Ascending aorta (tissue), 2 donors: Measurements from ENCODE around the gene SULT1C3. TPM values are rescaled to one million over a fixed set of nuclear protein-coding genes. Genes with fewer than 3 reads are reported as not detected.

ENCODE experiments used
- DNase-seq, 2 donors: peaks; one replicate each; pipeline ENCODE4 v3.0.0-alpha.2; 2019; ENCODE audit warnings: low spot score in 2 of 2
- H3K27ac ChIP-seq, 2 donors: fragments of 200-600 bp; sonication (generic); one replicate each; pipeline ENCODE4 v1.5.1; 2016 to 2017; ENCODE audit warnings: mild to moderate bottlenecking in 1 of 2
- H3K27me3 ChIP-seq: fragments of 200-600 bp; sonication (generic); one replicate; pipeline ENCODE4 v1.5.1; 2017
- H3K36me3 ChIP-seq, 2 donors: fragments of 200-600 bp; sonication (generic); one replicate each; pipeline ENCODE4 v1.5.1; 2016
- H3K4me1 ChIP-seq, 2 donors: fragments of 200-600 bp; sonication (generic); one replicate each; pipeline ENCODE4 v1.5.1; 2016 to 2017; ENCODE audit warnings: mild to moderate bottlenecking in 1 of 2
- H3K4me3 ChIP-seq, 2 donors: fragments of 200-600 bp; sonication (generic); one replicate each; pipeline ENCODE4 v1.5.1; 2016 to 2017; ENCODE audit warnings: mild to moderate bottlenecking in 1 of 2
- H3K9me3 ChIP-seq, 2 donors: fragments of 200-600 bp; sonication (generic); one replicate each; pipeline ENCODE4 v1.5.1; 2016
- intact Hi-C: fragments of 100-400 bp; cut with DNase I; formaldehyde crosslinking; loops from one replicate; pipeline ENCODE4 v1.15.1; 2023
- total RNA-seq: library from RNA; depleted of rRNA; stranded (reverse); fragments of >200 nt; gene quantifications from one replicate; pipeline ENCODE4 v1.1.0, GENCODE V29; 2016
- TF ChIP-seq, protein P1 (sequence below), 3 experiments: fragments of 200-600 bp in 2 of 3; fragments of 450-650 bp in 1 of 3; sonication (generic) in 2 of 3; IDR thresholded peaks; one replicate each; pipeline ENCODE4 v1.5.1; 2016 to 2019; ENCODE audit warnings: antibody characterized with exemption in 3 of 3, mild to moderate bottlenecking in 1 of 3, moderate library complexity in 1 of 3

The SULT1C3 gene
- total RNA-seq, 1 donor from 2014 or later, result not detected

DNA sequence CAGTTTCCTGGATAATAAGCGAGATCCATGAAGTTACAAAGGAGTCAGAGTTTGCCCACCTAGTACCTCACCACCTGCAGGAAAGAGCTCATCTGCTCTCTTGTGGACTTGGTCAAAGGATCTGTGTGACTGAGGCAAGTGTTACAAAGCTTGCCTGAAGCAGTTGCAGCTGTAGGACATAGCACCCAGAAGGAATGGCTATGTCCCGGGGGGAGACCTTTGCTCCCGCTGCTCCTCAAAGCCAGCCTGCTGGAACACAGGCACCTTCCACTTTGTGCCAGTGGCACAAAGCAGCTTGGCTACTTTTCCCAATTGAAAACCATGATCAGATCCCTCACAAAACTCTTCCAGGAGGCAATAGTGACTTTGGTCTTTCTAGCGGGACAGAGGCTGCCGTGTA is 45.8 kb downstream of the SULT1C3 start:
- no peak overlapping the region for H3K4me3 ChIP-seq
- no peaks in the 10 kb centered on the region for H3K4me1 ChIP-seq
- no peaks in the 10 kb centered on the region for H3K36me3 ChIP-seq
- no peak for DNase-seq
- no peaks in the 10 kb centered on the region for H3K9me3 ChIP-seq
- H3K27ac ChIP-seq, result no peak overlapping the region
- intact Hi-C loops, result no loop called here
- TF ChIP-seq, protein P1, sequence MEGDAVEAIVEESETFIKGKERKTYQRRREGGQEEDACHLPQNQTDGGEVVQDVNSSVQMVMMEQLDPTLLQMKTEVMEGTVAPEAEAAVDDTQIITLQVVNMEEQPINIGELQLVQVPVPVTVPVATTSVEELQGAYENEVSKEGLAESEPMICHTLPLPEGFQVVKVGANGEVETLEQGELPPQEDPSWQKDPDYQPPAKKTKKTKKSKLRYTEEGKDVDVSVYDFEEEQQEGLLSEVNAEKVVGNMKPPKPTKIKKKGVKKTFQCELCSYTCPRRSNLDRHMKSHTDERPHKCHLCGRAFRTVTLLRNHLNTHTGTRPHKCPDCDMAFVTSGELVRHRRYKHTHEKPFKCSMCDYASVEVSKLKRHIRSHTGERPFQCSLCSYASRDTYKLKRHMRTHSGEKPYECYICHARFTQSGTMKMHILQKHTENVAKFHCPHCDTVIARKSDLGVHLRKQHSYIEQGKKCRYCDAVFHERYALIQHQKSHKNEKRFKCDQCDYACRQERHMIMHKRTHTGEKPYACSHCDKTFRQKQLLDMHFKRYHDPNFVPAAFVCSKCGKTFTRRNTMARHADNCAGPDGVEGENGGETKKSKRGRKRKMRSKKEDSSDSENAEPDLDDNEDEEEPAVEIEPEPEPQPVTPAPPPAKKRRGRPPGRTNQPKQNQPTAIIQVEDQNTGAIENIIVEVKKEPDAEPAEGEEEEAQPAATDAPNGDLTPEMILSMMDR (IDR thresholded peaks at IDR 0.05), result no peak
- H3K27me3 ChIP-seq, result no peaks in the 10 kb centered on the region

GRCh38 chr2:108287169-108287568 is 47.4 kb downstream of the SULT1C3 start:
- Histone ChIP-seq H3K36me3 (no peaks in the 10 kb centered on the region), H3K4me3 (no peak overlapping the region), H3K27me3 (no peaks in the 10 kb centered on the region), H3K9me3 (no peaks in the 10 kb centered on the region), H3K4me1 (no peaks in the 10 kb centered on the region), H3K27ac (no peak overlapping the region)
- TF ChIP-seq, protein P1 (IDR thresholded peaks at IDR 0.05), result no peak
- intact Hi-C loops, result no loop called here
- no peak for DNase-seq

DNA sequence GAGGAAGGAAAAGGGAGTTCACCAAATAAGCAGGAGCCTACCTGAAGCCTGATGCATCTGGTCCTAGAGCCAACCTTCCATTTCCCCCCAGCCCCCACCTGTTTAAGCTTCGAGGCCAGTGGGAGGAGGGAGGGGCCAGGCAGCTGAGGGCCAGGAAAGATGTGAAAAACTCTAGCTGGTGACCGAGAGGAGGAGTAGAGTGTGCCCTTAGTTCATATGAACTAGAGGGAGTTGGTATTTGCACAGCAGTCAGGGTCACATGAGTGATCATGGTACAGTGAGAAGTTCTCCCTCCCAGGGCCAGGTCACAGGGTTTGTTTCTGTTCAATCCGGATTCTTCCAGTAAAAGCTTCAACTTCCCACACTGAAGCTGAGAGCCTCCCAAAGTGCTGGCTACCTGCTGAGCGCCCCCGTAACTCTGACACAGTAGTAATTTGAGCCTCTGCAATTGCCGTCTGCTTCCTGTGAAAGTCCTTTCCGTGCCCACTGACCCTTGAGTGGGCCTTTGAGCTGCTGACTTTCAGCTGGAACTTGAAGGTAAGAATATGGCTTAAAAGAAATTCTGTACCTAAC is 48.9 kb downstream of the SULT1C3 start, which contains the start of gene SULT1C2:
Gene SULT1C2 (plus strand): TSS at position 362 of the 573 bp plus-strand sequence. CDS start 4,773 bp downstream, outside the sequence.
- no peak within 1 kb of the TSS for H3K27ac ChIP-seq
- intact Hi-C loops, result no loop called here
- H3K9me3 ChIP-seq, result no peaks in the 10 kb centered on the region
- no peaks in the 10 kb centered on the region for H3K27me3 ChIP-seq
- no peak for DNase-seq
- H3K36me3 ChIP-seq, result no peaks in the 10 kb centered on the region
- no peak within 1 kb of the TSS for H3K4me3 ChIP-seq
- TF ChIP-seq, protein P1 (IDR thresholded peaks at IDR 0.05), result no peak
- no peaks in the 10 kb centered on the region for H3K4me1 ChIP-seq

DNA sequence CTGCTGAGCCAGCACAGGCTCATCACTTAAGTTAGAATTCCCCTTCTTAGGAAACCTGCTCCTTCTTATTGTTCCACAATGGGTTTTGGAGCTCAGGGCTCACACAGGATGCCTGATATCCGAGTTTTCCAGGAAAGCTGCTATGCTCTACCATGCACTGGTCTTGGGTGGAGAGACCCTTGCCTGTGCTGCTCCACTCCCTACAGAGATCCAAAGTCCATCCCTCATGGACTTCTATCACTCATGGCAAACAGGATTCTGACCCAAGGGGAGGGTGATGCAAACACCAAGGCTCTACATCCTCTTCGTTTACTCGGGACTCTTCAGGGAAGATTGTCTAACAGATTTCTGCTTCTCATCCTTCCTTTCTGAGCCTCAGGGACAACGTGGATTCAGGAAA is 54.1 kb downstream of the SULT1C3 start:
- Histone ChIP-seq H3K36me3 (no peaks in the 10 kb centered on the region), H3K9me3 (no peaks in the 10 kb centered on the region), H3K4me1 (no peaks in the 10 kb centered on the region), H3K27ac (no peak overlapping the region), H3K27me3 (no peaks in the 10 kb centered on the region), H3K4me3 (no peak overlapping the region)
- TF ChIP-seq, protein P1 (IDR thresholded peaks at IDR 0.05), result no peak
- intact Hi-C loops, result no loop called here
- no peak for DNase-seq

DNA sequence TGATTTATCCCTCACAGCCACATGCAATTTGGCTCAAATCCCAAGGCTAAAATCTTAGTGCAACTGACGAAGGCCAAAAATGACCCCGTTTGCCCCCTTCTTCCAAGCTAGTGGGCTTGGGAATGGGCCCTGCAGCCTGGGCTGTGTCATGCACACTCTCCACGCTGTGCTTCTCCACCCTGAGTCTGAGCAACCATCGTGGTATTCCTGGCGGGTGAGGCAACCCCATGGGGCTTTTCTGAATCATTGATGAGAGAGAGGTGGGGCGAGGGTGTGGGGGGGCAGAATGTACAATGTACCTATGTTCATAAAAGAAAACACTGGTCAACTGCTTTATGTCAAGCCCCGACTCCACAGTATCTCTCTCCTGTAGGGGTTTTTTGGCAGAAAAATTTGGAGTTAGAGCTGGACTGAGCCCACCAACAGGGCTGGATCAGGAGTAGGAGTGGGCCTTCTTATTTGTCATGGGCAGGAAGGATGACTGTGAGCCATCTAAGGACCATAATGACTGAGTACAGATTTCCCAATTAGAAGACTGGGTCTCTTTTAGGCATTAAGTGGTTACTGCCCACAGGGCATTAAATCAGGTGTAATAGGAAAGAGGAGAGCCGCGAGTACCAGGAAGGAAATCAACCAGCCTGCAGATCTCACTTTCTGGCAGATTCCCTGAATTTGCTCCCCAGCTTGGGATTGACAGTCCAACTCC is 57.8 kb downstream of the SULT1C3 start:
- H3K27ac ChIP-seq, result no peak overlapping the region
- DNase-seq, result no peak
- TF ChIP-seq, protein P1 (IDR thresholded peaks at IDR 0.05), result no peak
- no peak overlapping the region for H3K4me3 ChIP-seq
- intact Hi-C loops, result no loop called here
- no peaks in the 10 kb centered on the region for H3K27me3 ChIP-seq
- H3K9me3 ChIP-seq, result no peaks in the 10 kb centered on the region
- H3K4me1 ChIP-seq, result no peaks in the 10 kb centered on the region
- no peaks in the 10 kb centered on the region for H3K36me3 ChIP-seq
